IMR-90 (cell line): ENCODE data around the gene MPV17L. TPM values are rescaled to one million over a fixed set of nuclear protein-coding genes. Genes with fewer than 3 reads are reported as not detected.

Experiments used
- ATAC-seq: fragments of 200-7000 bp; cut with Tn5 transposase; 2 replicates; pipeline ENCODE4 v1.9.1; 2020; ENCODE audit warnings: low read depth, mild to moderate bottlenecking, moderate library complexity
- BruUV-seq: library from RNA; stranded (reverse); fragments of 400-500 nt; replicated peaks from 2 replicates; lab custom pipeline; 2021; lab: Mats Ljungman, UMichigan
- CTCF ChIA-PET: fragments of 300-600 bp; formaldehyde crosslinking; extraction: SDS; loops from one replicate; lab custom pipeline; 2021; ENCODE audit warnings: antibody characterized with exemption; lab: Yijun Ruan, JAX
- POLR2A ChIA-PET: fragments of 300-600 bp; sonication (Branson Sonifier 250); formaldehyde crosslinking; loops from one replicate; lab custom pipeline; 2022; ENCODE audit warnings: antibody characterized with exemption; ENCODE audit not compliant: unreplicated experiment; lab: Charles Lee
- DNase-seq: peaks from one replicate; pipeline ENCODE4 v3.0.0; 2013
- H2AFZ ChIP-seq: replicated peaks from 2 replicates; pipeline ENCODE3; 2013; ENCODE audit warnings: low read length, mild to moderate bottlenecking; ENCODE audit not compliant: poor library complexity
- H2AK5ac ChIP-seq: 2 replicates; pipeline ENCODE4 v1.6.1; 2013; ENCODE audit warnings: low read depth, low read length, inconsistent platforms
- H2AK9ac ChIP-seq: replicated peaks from 2 replicates; pipeline ENCODE3; 2013; ENCODE audit warnings: mild to moderate bottlenecking, low read depth, low read length, moderate library complexity; ENCODE audit not compliant: poor library complexity
- H2BK120ac ChIP-seq: 2 replicates; pipeline ENCODE4 v1.6.1; 2013; ENCODE audit warnings: low read depth, low read length, inconsistent platforms
- H2BK15ac ChIP-seq: 3 replicates; pipeline ENCODE4 v1.6.1; 2013; ENCODE audit warnings: low read depth, low read length, inconsistent platforms
- H2BK20ac ChIP-seq: 2 replicates; pipeline ENCODE4 v1.6.1; 2013; ENCODE audit warnings: low read depth, mild to moderate bottlenecking, inconsistent platforms, low read length, moderate library complexity
- H2BK5ac ChIP-seq: 2 replicates; pipeline ENCODE4 v1.6.1; 2013; ENCODE audit warnings: mild to moderate bottlenecking, low read depth, low read length, inconsistent platforms; ENCODE audit not compliant: poor library complexity, severe bottlenecking
- H3K14ac ChIP-seq: replicated peaks from 2 replicates; pipeline ENCODE4 v1.6.1; 2013; ENCODE audit warnings: low read depth, low read length, inconsistent platforms
- H3K18ac ChIP-seq: 2 replicates; pipeline ENCODE4 v1.6.1; 2013; ENCODE audit warnings: low read depth, low read length, control low read depth
- H3K23ac ChIP-seq: 2 replicates; pipeline ENCODE4 v1.6.1; 2013; ENCODE audit warnings: low read depth, low read length, inconsistent platforms
- H3K27ac ChIP-seq: 2 replicates; pipeline ENCODE4 v1.5.1; 2013; ENCODE audit warnings: mild to moderate bottlenecking, control low read depth, low read length; ENCODE audit not compliant: insufficient read depth
- H3K27me3 ChIP-seq: 2 replicates; pipeline ENCODE4 v1.6.1; 2013; ENCODE audit warnings: low read length; ENCODE audit not compliant: control insufficient read depth, insufficient read depth
- H3K36me3 ChIP-seq: 2 replicates; pipeline ENCODE4 v1.6.1; 2013; ENCODE audit warnings: low read length, mixed read lengths; ENCODE audit not compliant: control insufficient read depth, insufficient read depth
- H3K4ac ChIP-seq: 2 replicates; pipeline ENCODE4 v1.6.1; 2013; ENCODE audit warnings: low read depth, low read length, inconsistent platforms
- H3K4me1 ChIP-seq: 2 replicates; pipeline ENCODE4 v1.6.1; 2013; ENCODE audit warnings: low read length, mixed read lengths; ENCODE audit not compliant: control insufficient read depth, insufficient read depth
- H3K4me2 ChIP-seq: 2 replicates; pipeline ENCODE4 v1.6.1; 2013; ENCODE audit warnings: low read depth, mild to moderate bottlenecking, control low read depth, low read length, moderate library complexity
- H3K4me3 ChIP-seq: 2 replicates; pipeline ENCODE4 v1.5.1; 2013; ENCODE audit warnings: low read depth, mild to moderate bottlenecking, control low read depth, low read length, moderate library complexity; ENCODE audit not compliant: insufficient read depth
- H3K56ac ChIP-seq: 2 replicates; pipeline ENCODE4 v1.6.1; 2013; ENCODE audit warnings: low read length, inconsistent platforms; ENCODE audit not compliant: insufficient read depth; ENCODE audit errors: extremely low read depth
- H3K79me1 ChIP-seq, 2 experiments: 2 replicates each; pipeline ENCODE4 v1.6.1; 2013; ENCODE audit warnings: low read length in 2 of 2, inconsistent platforms in 1 of 2, low read depth in 1 of 2
- H3K9ac ChIP-seq: 2 replicates; pipeline ENCODE4 v1.6.1; 2013; ENCODE audit warnings: low read depth, low read length, control low read depth
- H3K9me1 ChIP-seq: 2 replicates; pipeline ENCODE4 v1.6.1; 2013; ENCODE audit warnings: low read length, inconsistent platforms; ENCODE audit not compliant: insufficient read depth
- H3K9me3 ChIP-seq: 2 replicates; pipeline ENCODE4 v1.6.1; 2013; ENCODE audit warnings: low read length; ENCODE audit not compliant: control insufficient read depth, insufficient read depth
- H4K20me1 ChIP-seq: 2 replicates; pipeline ENCODE4 v1.6.1; 2013; ENCODE audit warnings: low read length, inconsistent platforms; ENCODE audit not compliant: insufficient read depth
- H4K5ac ChIP-seq: 2 replicates; pipeline ENCODE4 v1.6.1; 2013; ENCODE audit warnings: mild to moderate bottlenecking, low read depth, low read length, control low read depth
- H4K8ac ChIP-seq, 2 experiments: 2 replicates each; pipeline ENCODE4 v1.6.1; 2013; ENCODE audit warnings: low read depth in 2 of 2, low read length in 2 of 2, control low read depth in 1 of 2, inconsistent platforms in 1 of 2
- H4K91ac ChIP-seq: 2 replicates; pipeline ENCODE4 v1.6.1; 2013; ENCODE audit warnings: low read depth, low read length, inconsistent platforms; ENCODE audit not compliant: insufficient read depth
- BHLHE40 ChIP-seq: fragments of 150-350 bp; IDR thresholded peaks from 2 replicates; pipeline ENCODE4 v1.6.1; 2016; ENCODE audit warnings: mild to moderate bottlenecking, low read depth, low read length
- CEBPB ChIP-seq: IDR thresholded peaks from 2 replicates; pipeline ENCODE4 v1.6.1; 2012; ENCODE audit warnings: low read depth, low read length, improper control_type of control experiment
- CHD1 ChIP-seq: IDR thresholded peaks from 2 replicates; pipeline ENCODE4 v1.6.1; 2012; ENCODE audit warnings: low read depth, low read length, improper control_type of control experiment
- CTCF ChIP-seq: conservative IDR thresholded peaks from 2 replicates; pipeline ENCODE4 v1.5.1; 2012; ENCODE audit warnings: mild to moderate bottlenecking, low read depth, low read length, improper control_type of control experiment
- ELK1 ChIP-seq: fragments of 150-350 bp; IDR thresholded peaks from 2 replicates; pipeline ENCODE4 v1.6.1; 2016; ENCODE audit warnings: low read depth, mild to moderate bottlenecking, low read length, moderate library complexity, borderline replicate concordance
- FOS ChIP-seq: fragments of 150-350 bp; IDR thresholded peaks from 2 replicates; pipeline ENCODE4 v1.6.1; 2016; ENCODE audit warnings: low read depth, low read length
- MAFK ChIP-seq: IDR thresholded peaks from 2 replicates; pipeline ENCODE4 v1.6.1; 2012; ENCODE audit warnings: low read depth, low read length, improper control_type of control experiment
- MAZ ChIP-seq: IDR thresholded peaks from 2 replicates; pipeline ENCODE4 v1.6.1; 2012; ENCODE audit warnings: low read depth, mild to moderate bottlenecking, low read length, improper control_type of control experiment, moderate library complexity, borderline replicate concordance
- MXI1 ChIP-seq: IDR thresholded peaks from 2 replicates; pipeline ENCODE4 v1.6.1; 2012; ENCODE audit warnings: low read depth, mild to moderate bottlenecking, low read length, moderate library complexity, borderline replicate concordance
- NFE2L2 ChIP-seq: fragments of 150-350 bp; IDR thresholded peaks from 2 replicates; pipeline ENCODE4 v1.6.1; 2016; ENCODE audit warnings: low read depth, mild to moderate bottlenecking, low read length
- POLR2A ChIP-seq: IDR thresholded peaks from 2 replicates; pipeline ENCODE4 v1.6.1; 2012; ENCODE audit warnings: mild to moderate bottlenecking, low read depth, low read length
- RAD21 ChIP-seq: IDR thresholded peaks from 2 replicates; pipeline ENCODE4 v1.6.1; 2012; ENCODE audit warnings: low read length, improper control_type of control experiment
- RCOR1 ChIP-seq: IDR thresholded peaks from 2 replicates; pipeline ENCODE4 v1.6.1; 2012; ENCODE audit warnings: mild to moderate bottlenecking, low read length, improper control_type of control experiment; ENCODE audit not compliant: insufficient replicate concordance
- RFX5 ChIP-seq: IDR thresholded peaks from 2 replicates; pipeline ENCODE4 v1.8.0; 2012; ENCODE audit warnings: low read depth, mild to moderate bottlenecking, low read length, moderate library complexity
- SMC3 ChIP-seq: fragments of 150-350 bp; IDR thresholded peaks from 2 replicates; pipeline ENCODE4 v1.6.1; 2016; ENCODE audit warnings: low read depth, mild to moderate bottlenecking, antibody characterized with exemption, low read length, moderate library complexity
- USF2 ChIP-seq: fragments of 150-350 bp; IDR thresholded peaks from 2 replicates; pipeline ENCODE4 v1.6.1; 2017; ENCODE audit warnings: mild to moderate bottlenecking, antibody characterized with exemption, low read length, low read depth
- WGBS, 2 experiments: methylation state at CpG; one replicate each; pipeline versions ENCODE4 v1.1.5 to v1.1.7; 2013; ENCODE audit warnings: missing lambda C conversion rate in 2 of 2; ENCODE audit not compliant: insufficient read length in 1 of 2; ENCODE audit errors: extremely low coverage in 2 of 2; 5-methylcytosine and 5-hydroxymethylcytosine counted together
- dilution Hi-C: fragments of 300-500 bp; cut with HindIII; formaldehyde crosslinking; loops from one replicate; pipeline ENCODE4 v1.14.3; 2018; ENCODE audit warnings: low sequenced_read_pairs; ENCODE audit not compliant: unreplicated experiment
- in situ Hi-C: fragments of 300-500 bp; cut with MboI; formaldehyde crosslinking; loops from 3 replicates; pipeline ENCODE4 v1.14.3; 2019; ENCODE audit warnings: low sequenced_read_pairs, inconsistent platforms, mixed read lengths
- intact Hi-C: fragments of 100-400 bp; cut with micrococcal nuclease; formaldehyde crosslinking; loops from 2 replicates; pipeline ENCODE4 v1.10.0; 2022
- polyA plus RNA-seq, 3 experiments: library from polyadenylated mRNA; depleted of rRNA; stranded (reverse); fragments of >200 nt; gene quantifications; 2 replicates each; pipeline ENCODE4 v1.2.3, GENCODE V29; 2012; ENCODE audit warnings: low replicate concordance in 1 of 3
- total RNA-seq: library from RNA; depleted of rRNA; stranded (reverse); fragments of >200 nt; gene quantifications from 2 replicates; pipeline ENCODE4 v1.2.3, GENCODE V29; 2012

Gene MPV17L
- total and polyA plus RNA-seq, 2 of the 4 experiments (the other 2 are of a cell fraction), result 0.03 TPM; not detected in 1

- POLR2A ChIA-PET, result no interaction called here
- TF ChIP-seq MAFK, result no peak
- no peak for TF ChIP-seq NFE2L2
- no peak for TF ChIP-seq SMC3
- no peak for TF ChIP-seq BHLHE40
- no peak for TF ChIP-seq ELK1
- no peak for TF ChIP-seq CHD1
- no peak for TF ChIP-seq CTCF
- no peak for TF ChIP-seq RFX5
- no peak for TF ChIP-seq POLR2A
- no peak for TF ChIP-seq CEBPB
- no peak for TF ChIP-seq FOS
- no peak for TF ChIP-seq RAD21
- no peak for TF ChIP-seq USF2
- TF ChIP-seq MXI1, result no peak
- TF ChIP-seq RCOR1, result no peak
- TF ChIP-seq MAZ, result no peak
- dilution Hi-C loops, result no loop called here
These were observed 7.9 kb downstream of the MPV17L start for GRCh38 chr16:15403392-15403995.

More at GRCh38 chr16:15403392-15403995, 7.9 kb downstream of the MPV17L start:
- Histone ChIP-seq H3K79me1 (no peaks in the 10 kb centered on the region), H3K27ac (no peak overlapping the region), H2BK20ac (no peak overlapping the region), H2AK9ac (no peak overlapping the region), H4K8ac (no peak overlapping the region), H3K9me1 (no peaks in the 10 kb centered on the region), H3K4me1 (no peaks in the 10 kb centered on the region), H4K5ac (no peak overlapping the region), H2BK5ac (no peak overlapping the region), H3K9ac (no peak overlapping the region), H3K9me3 (no peaks in the 10 kb centered on the region), H3K56ac (no peak overlapping the region), H2BK15ac (no peak overlapping the region), H3K27me3 (peaks cover 4% of the 10 kb centered on the region), H4K91ac (no peak overlapping the region), H3K4ac (no peak overlapping the region), H3K14ac (no peak overlapping the region), H3K4me3 (no peak overlapping the region), H3K4me2 (no peak overlapping the region), H3K23ac (no peak overlapping the region), H2BK120ac (no peak overlapping the region), H2AK5ac (no peak overlapping the region), H3K18ac (no peak overlapping the region), H3K36me3 (no peaks in the 10 kb centered on the region), H2AFZ (no peak overlapping the region), H4K20me1 (no peaks in the 10 kb centered on the region)
- no TSS peak for BruUV-seq
- in situ Hi-C loops, result no loop called here
- intact Hi-C loops, result no loop called here
- DNase-seq (no peak), ATAC-seq (no peak)
- 96% methylated on average over 4 of the region's 9 CpGs; no CpG with 5 or more reads in 1 of the 2 experiments for WGBS, 2 experiments
- CTCF ChIA-PET, result no interaction called here
